Measurements from ENCODE around the gene CPAMD8.

DNA sequence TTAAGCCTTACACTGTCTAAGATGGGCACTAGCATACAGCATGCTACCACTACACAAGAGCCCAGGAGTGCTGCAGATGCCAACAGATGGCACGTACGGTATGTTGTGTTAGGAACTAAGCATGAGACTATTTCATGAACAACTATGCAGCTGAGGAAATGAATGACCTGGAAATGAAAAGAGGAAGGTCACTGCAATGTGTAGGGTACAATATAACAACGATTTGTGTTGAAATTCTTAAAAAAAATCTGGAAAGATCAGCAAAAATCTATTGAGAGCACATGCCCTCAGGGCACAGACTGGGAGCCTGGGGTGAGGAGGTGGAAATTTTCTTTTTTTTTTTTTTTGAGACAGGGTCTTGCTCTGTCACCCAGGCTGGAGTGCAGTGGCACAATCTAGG is 34.2 kb upstream of the CPAMD8 start:
- TF ChIP-seq POLR2A (IDR thresholded peaks at IDR 0.05) (no peak), EP300 (IDR thresholded peaks at IDR 0.05) (no peak)
- TF ChIP-seq, protein P1, sequence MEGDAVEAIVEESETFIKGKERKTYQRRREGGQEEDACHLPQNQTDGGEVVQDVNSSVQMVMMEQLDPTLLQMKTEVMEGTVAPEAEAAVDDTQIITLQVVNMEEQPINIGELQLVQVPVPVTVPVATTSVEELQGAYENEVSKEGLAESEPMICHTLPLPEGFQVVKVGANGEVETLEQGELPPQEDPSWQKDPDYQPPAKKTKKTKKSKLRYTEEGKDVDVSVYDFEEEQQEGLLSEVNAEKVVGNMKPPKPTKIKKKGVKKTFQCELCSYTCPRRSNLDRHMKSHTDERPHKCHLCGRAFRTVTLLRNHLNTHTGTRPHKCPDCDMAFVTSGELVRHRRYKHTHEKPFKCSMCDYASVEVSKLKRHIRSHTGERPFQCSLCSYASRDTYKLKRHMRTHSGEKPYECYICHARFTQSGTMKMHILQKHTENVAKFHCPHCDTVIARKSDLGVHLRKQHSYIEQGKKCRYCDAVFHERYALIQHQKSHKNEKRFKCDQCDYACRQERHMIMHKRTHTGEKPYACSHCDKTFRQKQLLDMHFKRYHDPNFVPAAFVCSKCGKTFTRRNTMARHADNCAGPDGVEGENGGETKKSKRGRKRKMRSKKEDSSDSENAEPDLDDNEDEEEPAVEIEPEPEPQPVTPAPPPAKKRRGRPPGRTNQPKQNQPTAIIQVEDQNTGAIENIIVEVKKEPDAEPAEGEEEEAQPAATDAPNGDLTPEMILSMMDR (IDR thresholded peaks at IDR 0.05): no peak

Data from suprapubic skin (tissue), 3 donors.